H9 (cell line): Measurements from ENCODE around the gene ANO3. TPM values are rescaled to one million over a fixed set of nuclear protein-coding genes. Genes with fewer than 3 reads are reported as not detected.

Source experiments
- DNase-seq: peaks from one replicate; pipeline ENCODE4 v3.0.0-alpha.2; 2017
- H2AFZ ChIP-seq: one replicate; pipeline ENCODE4 v1.6.1; 2013; ENCODE audit warnings: mild to moderate bottlenecking, low read length, control low read depth, moderate library complexity
- H2AK5ac ChIP-seq: 2 replicates; pipeline ENCODE4 v1.6.1; 2013; ENCODE audit warnings: low read length, control low read depth, mixed read lengths; ENCODE audit not compliant: insufficient read length
- H2BK120ac ChIP-seq: one replicate; pipeline ENCODE4 v1.6.1; 2013; ENCODE audit warnings: low read depth, mild to moderate bottlenecking, low read length, control low read depth, inconsistent platforms; ENCODE audit not compliant: poor library complexity, severe bottlenecking
- H2BK12ac ChIP-seq: 2 replicates; pipeline ENCODE4 v1.6.1; 2013; ENCODE audit warnings: low read length, control low read depth, mixed read lengths, low read depth; ENCODE audit not compliant: insufficient read length
- H2BK15ac ChIP-seq: 2 replicates; pipeline ENCODE4 v1.6.1; 2013; ENCODE audit warnings: low read depth, low read length, control low read depth
- H2BK20ac ChIP-seq: one replicate; pipeline ENCODE4 v1.6.1; 2013; ENCODE audit warnings: low read depth, mild to moderate bottlenecking, low read length, control low read depth, inconsistent platforms; ENCODE audit not compliant: poor library complexity, severe bottlenecking
- H2BK5ac ChIP-seq: 2 replicates; pipeline ENCODE4 v1.6.1; 2013; ENCODE audit warnings: low read length, control low read depth, mixed read lengths; ENCODE audit not compliant: insufficient read length
- H3K14ac ChIP-seq: 2 replicates; pipeline ENCODE4 v1.6.1; 2013; ENCODE audit warnings: low read length, control low read depth; ENCODE audit not compliant: insufficient read depth
- H3K18ac ChIP-seq: 2 replicates; pipeline ENCODE4 v1.6.1; 2013; ENCODE audit warnings: low read depth, mild to moderate bottlenecking, mixed read lengths, low read length, control low read depth; ENCODE audit not compliant: insufficient read length
- H3K23ac ChIP-seq: 2 replicates; pipeline ENCODE4 v1.6.1; 2013; ENCODE audit warnings: low read length, control low read depth, mixed read lengths, low read depth; ENCODE audit not compliant: insufficient read length
- H3K23me2 ChIP-seq: 2 replicates; pipeline ENCODE4 v1.6.1; 2013; ENCODE audit warnings: low read depth, mild to moderate bottlenecking, mixed read lengths, low read length, control low read depth; ENCODE audit not compliant: insufficient read length, poor library complexity, severe bottlenecking
- H3K27ac ChIP-seq: 2 replicates; pipeline ENCODE4 v1.5.1; 2013; ENCODE audit warnings: low read length, control low read depth, mixed read lengths, low read depth; ENCODE audit not compliant: insufficient read length
- H3K27me3 ChIP-seq: 2 replicates; pipeline ENCODE4 v1.6.1; 2013; ENCODE audit warnings: low read length, control low read depth, inconsistent platforms; ENCODE audit not compliant: insufficient read depth
- H3K4ac ChIP-seq: 2 replicates; pipeline ENCODE4 v1.6.1; 2013; ENCODE audit warnings: low read depth, mild to moderate bottlenecking, control low read depth, inconsistent platforms, low read length, moderate library complexity
- H3K4me1 ChIP-seq: 2 replicates; pipeline ENCODE4 v1.6.1; 2013; ENCODE audit warnings: low read length, control low read depth, inconsistent platforms; ENCODE audit not compliant: insufficient read depth
- H3K4me2 ChIP-seq: 2 replicates; pipeline ENCODE4 v1.6.1; 2013; ENCODE audit warnings: low read length, control low read depth, mixed read lengths; ENCODE audit not compliant: insufficient read length, insufficient read depth
- H3K56ac ChIP-seq: 2 replicates; pipeline ENCODE4 v1.6.1; 2013; ENCODE audit warnings: low read depth, mild to moderate bottlenecking, mixed read lengths, low read length, control low read depth; ENCODE audit not compliant: insufficient read length
- H3K79me1 ChIP-seq: 2 replicates; pipeline ENCODE4 v1.6.1; 2013; ENCODE audit warnings: low read depth, mild to moderate bottlenecking, moderate library complexity, low read length, control low read depth, inconsistent platforms; ENCODE audit not compliant: insufficient read depth, poor library complexity, severe bottlenecking
- H3K79me2 ChIP-seq: 2 replicates; pipeline ENCODE4 v1.6.1; 2013; ENCODE audit warnings: low read length, control low read depth, inconsistent platforms; ENCODE audit not compliant: insufficient read depth
- H3K9ac ChIP-seq: 2 replicates; pipeline ENCODE4 v1.6.1; 2013; ENCODE audit warnings: low read length, control low read depth, mixed read lengths; ENCODE audit not compliant: insufficient read length; ENCODE audit errors: extremely low read depth
- H3K9me3 ChIP-seq: one replicate; pipeline ENCODE4 v1.6.1; 2013; ENCODE audit warnings: low read depth, low read length, inconsistent platforms; ENCODE audit not compliant: control insufficient read depth
- H3T11ph ChIP-seq: one replicate; pipeline ENCODE4 v1.6.1; 2013; ENCODE audit warnings: mild to moderate bottlenecking, low read length, control low read depth, inconsistent platforms
- H4K20me1 ChIP-seq: one replicate; pipeline ENCODE4 v1.6.1; 2013; ENCODE audit not compliant: control insufficient read depth, insufficient read length, insufficient read depth
- H4K5ac ChIP-seq: 2 replicates; pipeline ENCODE4 v1.6.1; 2013; ENCODE audit warnings: low read depth, mild to moderate bottlenecking, mixed read lengths, low read length, control low read depth; ENCODE audit not compliant: insufficient read length
- H4K8ac ChIP-seq: replicated peaks from 2 replicates; pipeline ENCODE4 v1.6.1; 2013; ENCODE audit warnings: low read length, control low read depth, mixed read lengths, low read depth; ENCODE audit not compliant: insufficient read length
- H4K91ac ChIP-seq: 2 replicates; pipeline ENCODE4 v1.6.1; 2013; ENCODE audit warnings: low read depth, mild to moderate bottlenecking, moderate library complexity, mixed read lengths, low read length, control low read depth; ENCODE audit not compliant: insufficient read length
- H3K27ac Mint-ChIP-seq, 3 experiments: 2 replicates in 2 of 3; 3 replicates in 1 of 3; pipeline ENCODE4 v1.8.0; 2020 to 2021; ENCODE audit warnings: mixed read lengths in 3 of 3, mild to moderate bottlenecking in 1 of 3, moderate library complexity in 1 of 3
- H3K27me3 Mint-ChIP-seq: 2 replicates; pipeline ENCODE4 v1.8.0; 2021; ENCODE audit warnings: low read depth, mild to moderate bottlenecking, moderate library complexity, mixed read lengths
- H3K36me3 Mint-ChIP-seq, 3 experiments: 2 replicates in 2 of 3; 3 replicates in 1 of 3; pipeline ENCODE4 v1.8.0; 2020 to 2021; ENCODE audit warnings: low read depth in 3 of 3, mixed read lengths in 3 of 3; ENCODE audit not compliant: insufficient read depth in 1 of 3
- H3K4me1 Mint-ChIP-seq, 2 experiments: 2 replicates each; pipeline ENCODE4 v1.8.0; 2020; ENCODE audit warnings: mixed read lengths in 2 of 2
- H3K4me3 Mint-ChIP-seq, 2 experiments: 2 replicates in 1 of 2; 3 replicates in 1 of 2; pipeline ENCODE4 v1.8.0; 2020 to 2021; ENCODE audit warnings: mild to moderate bottlenecking in 2 of 2, mixed read lengths in 2 of 2, moderate library complexity in 1 of 2
- H3K9me3 Mint-ChIP-seq, 2 experiments: 2 replicates in 1 of 2; 3 replicates in 1 of 2; pipeline ENCODE4 v1.8.0; 2020; ENCODE audit warnings: mild to moderate bottlenecking in 2 of 2, mixed read lengths in 2 of 2, moderate library complexity in 1 of 2
- CTCF ChIP-seq: fragments of 200-600 bp; sonication (generic); conservative IDR thresholded peaks from 3 replicates; pipeline ENCODE4 v1.8.0; 2021; ENCODE audit warnings: antibody characterized with exemption, mild to moderate bottlenecking
- WGBS: extraction: QIAGEN DNeasy Blood & Tissue Kit; methylation state at CpG from one replicate; pipeline ENCODE4 v1.1.7; 2013; ENCODE audit warnings: missing lambda C conversion rate, low lambda C conversion rate, mixed read lengths; ENCODE audit not compliant: insufficient read length; ENCODE audit errors: extremely low coverage; 5-methylcytosine and 5-hydroxymethylcytosine counted together
- total RNA-seq: library from RNA; stranded (reverse); gene quantifications from 2 replicates; pipeline ENCODE4 v1.2.1, GENCODE V29; 2021

The ANO3 gene
- total RNA-seq, 1 experiment from 2014 or later: not detected

DNA sequence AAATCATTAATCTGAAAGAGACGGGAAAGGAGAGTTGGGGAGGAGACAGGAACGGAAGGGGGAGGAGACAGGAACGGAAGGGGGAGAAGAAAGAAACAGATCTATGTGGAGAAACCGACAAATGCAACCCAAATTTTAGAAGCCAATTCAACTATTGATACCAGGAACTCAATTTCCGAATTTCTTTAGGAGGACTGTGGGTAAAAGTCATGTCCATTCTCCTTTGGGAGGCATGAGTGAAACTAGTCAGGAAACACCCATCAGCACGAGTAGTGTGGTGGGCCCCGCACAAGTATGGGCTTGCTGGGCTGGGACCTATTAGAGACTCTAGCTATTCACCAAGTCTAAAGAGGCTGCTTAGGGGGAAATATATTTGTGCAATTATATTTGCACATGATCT lies 18.1 kb downstream of the ANO3 start:
- Mint-ChIP-seq H3K4me3 (no peak overlapping the region), H3K27me3 (no peaks in the 10 kb centered on the region), H3K9me3 (no peaks in the 10 kb centered on the region; a peak in 1 of 5 replicates), H3K4me1 (no peaks in the 10 kb centered on the region), H3K36me3 (no peaks in the 10 kb centered on the region), H3K27ac (no peak overlapping the region)
- Histone ChIP-seq H3K4ac (no peak overlapping the region), H3K56ac (no peak overlapping the region), H3K9ac (no peak overlapping the region), H3K79me1 (no peaks in the 10 kb centered on the region), H4K20me1 (no peaks in the 10 kb centered on the region), H2BK20ac (no peak overlapping the region), H2BK12ac (no peak overlapping the region), H4K8ac (no peak overlapping the region), H3K23ac (no peak overlapping the region), H2BK120ac (no peak overlapping the region), H3T11ph (no peak overlapping the region), H3K4me2 (no peak overlapping the region), H2BK5ac (no peak overlapping the region), H3K4me1 (no peaks in the 10 kb centered on the region), H2AFZ (peak overlapping the region; percentile 10), H3K27me3 (no peaks in the 10 kb centered on the region), H3K18ac (no peak overlapping the region), H3K14ac (no peak overlapping the region), H4K5ac (no peak overlapping the region), H2BK15ac (no peak overlapping the region), H2AK5ac (no peak overlapping the region), H3K9me3 (no peaks in the 10 kb centered on the region), H3K79me2 (no peaks in the 10 kb centered on the region), H3K23me2 (no peaks in the 10 kb centered on the region), H3K27ac (no peak overlapping the region), H4K91ac (no peak overlapping the region)
- no peak for DNase-seq
- no CpG with 5 or more reads among the region's 7 CpGs for WGBS
- TF ChIP-seq CTCF: no peak
